C1 segment of cervical spinal cord (tissue), 14 donors: ENCODE results near the gene RAB1A.
A peak's percentile ranks its signal among the peaks of the same experiment; 100 is the strongest.
"Not testable (repeated sequence)": the region's sequence is repeated elsewhere in the genome, so short reads cannot be mapped to it uniquely, and the experiment has no call there.

Experiments
- DNase-seq, 14 donors: peaks; one replicate each; lab custom pipeline; 2025; lab: John Stamatoyannopoulos, UW

The RAB1A gene

DNA sequence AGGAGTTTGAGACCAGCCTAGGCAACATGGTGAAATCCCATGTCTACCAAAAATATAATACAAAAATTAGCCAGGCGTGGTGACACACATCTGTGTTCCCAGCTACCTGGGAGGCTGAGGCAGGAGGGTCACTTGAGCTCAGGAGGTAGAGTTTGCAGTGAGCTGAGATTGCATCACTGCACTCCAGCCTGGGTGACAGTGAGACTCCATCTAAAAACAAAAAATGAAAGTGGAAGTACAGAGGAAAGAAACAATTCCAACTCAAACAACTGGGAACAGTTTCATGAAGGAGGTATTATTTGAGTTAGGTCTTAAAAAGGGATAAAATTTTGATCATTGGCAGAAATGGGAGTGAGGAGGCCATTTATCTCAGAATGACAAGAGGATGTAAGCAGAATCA, 6.3 kb upstream of the RAB1A start:
- DNase-seq = no peak

GRCh38 chr2:65134158-65134557, 4.3 kb upstream of the RAB1A start:
- DNase-seq = no peak

GRCh38 chr2:65133626-65134025, 3.7 kb upstream of the RAB1A start:
- DNase-seq = no peak

- not testable (repeated sequence) for DNase-seq
Observed at GRCh38 chr2:65132930-65133329, 3.0 kb upstream of the RAB1A start.

GRCh38 chr2:65130664-65131175, 814 bp upstream of the RAB1A start:
- peak in 2 of 14 donors; percentile 48 to 86 for DNase-seq

DNA sequence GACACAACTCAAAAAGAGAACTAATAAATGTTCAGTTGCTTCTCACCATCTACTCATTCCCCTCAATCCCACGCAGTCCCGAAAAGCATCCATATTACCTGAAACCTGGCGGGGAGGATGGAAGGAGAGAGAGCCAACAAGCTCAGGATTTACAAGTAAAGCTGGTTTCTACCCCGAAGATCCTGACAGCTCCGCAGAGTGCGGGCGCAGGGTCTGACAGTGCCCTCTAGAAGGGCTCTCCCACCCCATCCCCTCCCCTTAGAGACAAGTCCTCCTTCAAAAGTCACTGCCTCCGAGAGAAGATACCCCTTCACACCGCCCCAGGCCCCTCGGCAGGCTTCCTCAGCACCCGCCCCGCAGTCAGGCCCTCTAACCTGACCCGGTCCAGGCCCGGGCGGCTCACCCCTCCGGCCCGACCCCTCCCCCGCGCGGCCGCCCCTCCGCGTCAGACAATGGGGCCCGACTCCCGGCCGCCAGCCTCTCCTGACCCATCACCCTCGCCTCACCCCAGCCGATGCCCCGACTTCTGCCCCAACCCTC, 550 bp downstream of the RAB1A start:
- DNase-seq = peak in 3 of 14 donors; percentile 29 to 75 (median 56)

DNA sequence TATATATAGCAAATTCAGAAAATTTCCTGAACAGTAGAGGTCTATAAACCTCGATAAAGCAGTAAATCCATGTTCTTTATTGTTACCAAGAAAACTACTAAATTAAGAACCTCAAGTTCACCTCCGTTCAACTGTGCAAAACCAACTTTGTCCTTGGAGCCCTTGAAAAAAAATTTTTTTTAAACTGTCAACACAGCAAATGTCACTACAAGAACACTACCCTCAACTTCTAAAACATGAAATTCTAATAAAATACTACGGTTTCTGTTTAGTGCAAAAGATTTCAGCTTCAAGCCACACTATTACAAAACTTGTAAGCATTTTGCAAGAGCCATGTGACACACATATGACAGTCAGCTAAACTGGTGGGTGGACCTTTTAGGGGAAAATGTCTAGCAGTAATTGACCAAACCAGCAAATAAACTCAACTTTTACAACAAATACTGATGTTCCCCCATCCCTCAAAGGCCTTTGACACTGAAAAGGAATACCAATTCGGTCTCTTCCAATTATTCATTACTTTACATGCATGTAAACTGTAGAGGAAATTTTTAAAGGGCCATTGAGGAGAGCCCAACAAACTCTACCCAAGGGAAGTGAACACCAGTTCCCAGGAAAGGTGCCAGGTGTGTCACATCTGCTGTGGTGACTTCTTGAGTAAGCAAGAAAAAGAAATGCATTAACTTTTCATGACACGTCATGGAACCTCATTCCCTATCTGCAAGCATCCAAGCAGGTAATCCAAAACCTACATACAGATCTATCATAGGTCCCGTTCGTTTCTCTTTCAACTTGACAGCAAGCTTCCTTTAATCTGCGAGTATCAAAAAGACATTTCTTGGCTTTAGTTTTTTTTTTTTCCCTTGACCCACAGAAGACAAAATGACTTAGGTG, 1.4 kb downstream of the RAB1A start:
- peak in 2 of 14 donors; percentile 1 to 11 for DNase-seq

DNA sequence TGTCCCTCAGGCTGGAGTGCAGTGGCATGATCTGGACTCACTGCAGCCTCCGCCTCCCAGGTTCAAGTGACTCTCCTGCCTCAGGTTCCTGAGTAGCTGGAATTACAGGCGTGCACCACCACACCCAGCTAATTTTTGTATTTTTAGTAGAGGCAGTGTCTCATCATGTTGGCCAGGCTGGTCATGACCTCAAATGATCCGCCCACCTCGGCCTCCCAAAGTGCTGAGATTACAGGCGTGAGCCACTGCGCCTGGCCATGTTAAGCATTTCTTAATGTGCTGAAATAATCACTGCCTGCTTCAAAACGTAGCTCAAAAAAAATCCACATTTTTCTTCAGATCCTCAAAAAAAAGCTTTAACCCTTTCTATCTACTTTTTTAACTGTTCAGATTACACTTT, 4.4 kb downstream of the RAB1A start:
- DNase-seq = not testable (repeated sequence)

- no peak for DNase-seq
Observed at GRCh38 chr2:65122313-65122712, 7.6 kb downstream of the RAB1A start.

GRCh38 chr2:65120990-65121693, 8.8 kb downstream of the RAB1A start:
- DNase-seq = no peak

- DNase-seq = no peak
Observed at GRCh38 chr2:65116645-65117044, 13.3 kb downstream of the RAB1A start.

DNA sequence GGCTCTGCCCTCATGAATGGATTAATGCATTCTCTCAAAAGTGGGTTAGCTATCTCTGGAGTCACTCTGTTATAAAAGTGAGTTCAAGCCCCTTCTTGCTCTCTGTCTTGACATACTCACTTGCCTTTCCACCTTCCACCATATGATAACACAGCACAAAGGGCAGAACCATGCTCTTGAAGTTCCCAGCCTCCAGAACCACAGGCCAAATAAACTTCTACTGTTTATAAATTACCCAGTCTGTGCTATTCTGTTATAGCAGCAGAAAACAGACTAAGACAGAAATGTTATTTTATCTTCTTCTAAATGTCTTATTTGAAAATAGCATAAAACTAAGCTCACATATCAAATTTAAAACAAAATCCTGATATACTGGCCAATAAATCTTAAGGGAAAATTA, 15.0 kb downstream of the RAB1A start:
- no peak for DNase-seq

- no peak for DNase-seq
Observed at GRCh38 chr2:65113816-65114215, 16.1 kb downstream of the RAB1A start.

GRCh38 chr2:65113229-65113628, 16.7 kb downstream of the RAB1A start:
- DNase-seq = no peak

- no peak for DNase-seq
Observed at GRCh38 chr2:65112633-65113032, 17.3 kb downstream of the RAB1A start.

DNA sequence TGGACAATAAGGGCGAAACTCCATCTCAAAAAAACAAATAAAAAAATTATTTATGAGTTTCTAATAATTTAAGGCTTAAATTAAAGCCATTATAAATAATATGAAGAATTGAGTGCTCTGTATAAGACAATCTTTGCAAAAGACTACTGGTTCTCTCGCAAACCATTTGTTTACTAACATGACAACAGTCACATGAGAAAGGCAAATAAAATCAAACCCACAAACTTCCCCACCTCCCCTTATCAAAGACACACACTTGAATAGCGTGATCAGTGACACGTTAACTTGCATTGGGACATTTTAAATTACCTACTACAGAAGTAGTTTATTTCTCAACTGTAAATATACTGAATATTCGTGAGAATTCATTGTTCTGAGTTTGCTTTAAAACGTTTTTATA, 21.1 kb downstream of the RAB1A start:
- no peak for DNase-seq

GRCh38 chr2:65107530-65107929, 22.4 kb downstream of the RAB1A start:
- DNase-seq = no peak

DNA sequence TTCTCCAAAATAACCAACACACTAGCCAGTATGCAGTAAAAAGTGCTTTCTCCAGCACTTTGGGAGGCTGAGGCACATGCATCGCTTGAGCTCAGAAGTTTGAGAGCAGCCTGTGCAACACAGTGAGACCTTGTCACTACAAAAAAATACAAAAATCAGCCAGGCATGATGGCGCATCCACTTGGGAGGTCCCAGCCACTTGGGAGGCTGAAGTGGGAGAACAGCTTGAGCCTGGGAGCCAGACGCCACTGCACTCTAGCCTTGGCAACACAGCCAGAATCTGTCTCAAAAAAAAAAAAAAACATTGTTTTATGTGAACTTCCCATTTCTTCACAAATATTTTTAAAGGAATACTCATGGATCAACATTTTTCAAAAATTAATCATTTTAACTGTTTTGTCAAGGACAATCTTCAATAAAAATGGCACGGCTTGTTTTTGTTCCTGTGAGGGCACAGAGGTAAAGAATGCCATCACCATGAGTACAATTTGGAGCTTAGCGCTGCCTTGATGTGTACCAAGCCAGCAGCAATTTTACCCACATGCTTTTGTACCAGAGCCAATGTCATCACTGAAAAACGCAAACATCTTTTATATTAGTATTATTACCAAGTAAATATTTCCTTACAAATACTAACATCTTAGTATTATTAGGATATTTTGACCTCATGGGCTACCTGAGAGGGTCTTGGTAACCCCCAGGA, 26.7 kb downstream of the RAB1A start:
- peak in 1 of 14 donors; percentile 3 for DNase-seq

DNA sequence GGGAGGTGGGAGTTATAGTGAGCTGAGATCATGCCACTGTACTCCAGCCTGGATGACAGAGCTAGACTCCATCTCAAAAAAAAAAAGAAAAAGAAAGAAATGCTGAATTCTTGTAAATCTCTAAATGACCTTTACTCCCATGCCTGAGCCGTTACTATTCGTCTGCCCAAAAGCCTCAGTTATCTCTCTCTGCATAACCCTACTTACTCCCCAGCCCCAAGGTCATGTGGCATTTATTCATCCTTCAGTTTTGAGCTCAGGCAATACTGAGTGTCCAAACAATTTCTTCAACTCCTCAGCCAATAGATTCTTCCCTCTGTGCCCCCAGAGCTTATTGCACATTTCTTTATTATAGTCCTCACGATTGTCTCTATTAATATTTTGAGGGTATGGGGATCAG, 28.8 kb downstream of the RAB1A start:
- DNase-seq = no peak

- no peak for DNase-seq
Observed at GRCh38 chr2:65098741-65099140, 31.2 kb downstream of the RAB1A start.

DNA sequence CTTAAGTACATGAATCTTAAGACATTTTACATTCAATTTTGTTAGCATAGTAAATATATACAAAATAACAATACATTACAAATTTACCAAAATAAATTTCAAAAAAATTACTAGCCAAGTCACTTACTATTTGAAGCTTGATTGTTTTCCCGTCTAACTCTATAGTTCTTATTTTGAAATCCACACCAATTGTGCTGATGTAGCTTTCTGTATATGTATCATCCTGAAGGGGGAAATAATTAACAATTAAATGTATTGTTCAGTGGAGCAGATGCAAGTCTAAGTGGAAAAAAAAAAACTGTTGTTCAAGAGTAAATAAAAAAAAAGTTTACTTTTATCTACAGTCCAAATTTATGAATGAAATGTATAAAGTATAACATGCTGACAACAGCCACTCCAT, 32.1 kb downstream of the RAB1A start:
- no peak for DNase-seq

GRCh38 chr2:65096948-65097347, 33.0 kb downstream of the RAB1A start:
- DNase-seq = no peak
